ENCODE data around the gene RIPK4.

GRCh38 chr21:41810597-41810932 is 43.7 kb upstream of the RIPK4 start:
- TF ChIP-seq CTCF (IDR thresholded peaks at IDR 0.05) = no peak
- no peak for TF ChIP-seq POLR2A (IDR thresholded peaks at IDR 0.05)

All from testis (tissue), 2 donors.